Stimulated activated CD4-positive, alpha-beta T cell treated with anti-CD3 and anti-CD28 coated beads, Interleukin-15, amount 100 ng/mL, for 1 hour (primary cell): Measurements from ENCODE around the gene FAM131A.

Experiments used
- DNase-seq, 2 donors: peaks; one replicate each; pipeline ENCODE4 v3.0.0-alpha.2; 2020; ENCODE audit warnings: low read depth in 1 of 2, low spot score in 1 of 2

The FAM131A gene

GRCh38 chr3:184354754-184355153 lies 17.4 kb downstream of the FAM131A start:
- no peak for DNase-seq

DNA sequence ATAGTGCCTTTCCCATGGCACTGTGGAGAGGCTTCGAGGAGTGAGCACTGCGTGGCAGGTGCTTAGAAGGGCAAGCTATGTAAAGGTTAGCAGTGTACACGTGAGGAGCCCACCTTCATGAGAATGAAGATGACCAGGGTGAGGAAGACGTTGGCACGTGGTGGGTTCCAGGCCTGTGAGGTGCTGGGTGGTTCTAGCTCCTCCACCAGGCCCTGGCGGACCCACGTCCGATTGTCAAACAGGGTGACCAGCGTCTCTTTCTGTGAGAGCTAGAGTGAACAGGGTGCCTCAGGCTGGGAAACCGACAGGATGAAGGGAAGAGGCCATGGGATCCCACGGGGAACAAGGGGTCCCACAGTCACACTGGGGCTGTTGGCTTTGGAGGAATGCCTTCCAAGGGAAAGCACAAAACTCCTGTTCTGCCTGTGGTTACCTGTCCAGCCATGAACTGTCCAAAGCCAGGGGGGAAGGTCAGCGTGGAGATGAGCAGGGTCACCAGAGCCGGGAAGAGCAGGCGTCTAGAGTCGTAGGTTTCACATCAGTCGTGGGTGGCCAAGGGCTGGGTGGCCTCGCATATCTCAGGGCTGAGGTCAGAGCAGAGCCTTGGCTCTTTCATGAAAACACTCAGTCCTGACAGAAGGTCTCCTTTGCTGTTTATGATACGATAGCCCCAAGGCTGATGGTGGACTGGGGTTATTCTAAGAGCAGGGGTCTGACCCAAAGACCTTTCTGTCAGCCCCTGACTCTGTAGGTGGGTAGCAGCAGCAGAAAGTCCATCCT lies 18.1 kb downstream of the FAM131A start:
- no peak for DNase-seq

GRCh38 chr3:184357248-184358123 lies 20.1 kb downstream of the FAM131A start:
- DNase-seq: no peak

- DNase-seq: no peak
Observed at GRCh38 chr3:184358124-184358767, 20.8 kb downstream of the FAM131A start.

DNA sequence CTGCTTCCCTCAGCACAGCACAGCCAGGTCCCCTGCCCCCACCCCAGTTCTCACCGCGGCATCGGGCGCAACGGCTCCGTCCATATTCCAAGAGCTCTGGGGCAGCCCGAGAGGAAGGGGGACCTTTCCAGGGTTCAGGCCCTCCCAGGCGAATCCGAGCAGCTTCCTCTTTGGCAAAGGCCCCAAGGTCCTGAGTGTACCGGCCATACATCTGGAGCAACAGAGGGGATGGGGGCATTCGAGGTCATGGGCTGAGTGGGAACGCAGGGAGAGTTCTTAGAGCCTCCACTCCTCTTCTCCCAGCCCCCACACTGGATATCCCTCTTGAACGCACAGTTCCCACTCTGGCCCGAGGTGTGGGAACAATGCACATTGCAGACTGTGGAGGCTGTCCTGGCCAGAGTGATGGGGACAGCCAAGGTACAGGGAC lies 21.5 kb downstream of the FAM131A start:
- no peak for DNase-seq

- no peak for DNase-seq
Observed at GRCh38 chr3:184359610-184360009, 22.2 kb downstream of the FAM131A start.

DNA sequence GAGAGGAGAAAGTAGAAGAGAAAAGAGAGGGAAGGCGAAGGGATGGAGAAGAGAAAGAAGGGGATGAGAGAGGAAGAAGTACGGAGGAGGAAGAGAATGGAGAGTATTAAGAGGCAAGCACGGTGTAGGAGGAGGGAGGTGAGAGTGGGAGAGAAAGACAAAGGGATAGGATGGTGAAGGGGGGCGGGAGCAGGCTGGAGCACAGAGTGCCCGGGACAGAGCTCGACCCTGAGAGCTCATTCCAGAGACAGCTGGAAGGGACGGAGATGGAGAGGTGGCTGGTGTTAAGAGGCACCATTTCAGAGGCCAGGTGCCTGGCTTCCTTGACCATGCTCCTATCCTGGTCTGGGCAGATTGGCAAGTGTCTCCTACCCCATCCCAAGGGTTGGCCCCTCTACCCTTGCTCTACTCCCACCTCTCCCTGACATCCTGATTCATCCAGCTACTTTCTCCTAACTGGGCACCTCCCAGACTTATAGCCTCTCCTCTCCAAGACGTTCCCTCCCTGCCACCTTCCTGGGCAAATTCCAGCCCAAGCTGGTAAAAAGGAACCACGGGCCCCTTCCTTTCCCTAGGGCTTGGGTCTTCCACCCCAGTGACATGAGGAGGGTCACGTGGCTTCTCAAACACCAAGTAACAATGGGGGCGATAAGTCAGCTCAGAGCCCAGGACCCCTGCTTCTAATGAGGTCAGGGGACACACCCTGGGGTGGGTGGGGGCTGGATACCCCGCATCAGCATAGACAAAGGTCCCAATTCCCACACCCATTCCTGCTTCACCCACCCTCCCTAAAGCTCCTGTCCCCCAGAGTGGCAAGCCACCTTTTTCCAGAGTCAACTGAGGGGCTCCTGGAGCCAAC lies 22.9 kb downstream of the FAM131A start:
- DNase-seq: no peak

GRCh38 chr3:184360929-184361531 lies 23.6 kb downstream of the FAM131A start:
- DNase-seq: no peak

DNA sequence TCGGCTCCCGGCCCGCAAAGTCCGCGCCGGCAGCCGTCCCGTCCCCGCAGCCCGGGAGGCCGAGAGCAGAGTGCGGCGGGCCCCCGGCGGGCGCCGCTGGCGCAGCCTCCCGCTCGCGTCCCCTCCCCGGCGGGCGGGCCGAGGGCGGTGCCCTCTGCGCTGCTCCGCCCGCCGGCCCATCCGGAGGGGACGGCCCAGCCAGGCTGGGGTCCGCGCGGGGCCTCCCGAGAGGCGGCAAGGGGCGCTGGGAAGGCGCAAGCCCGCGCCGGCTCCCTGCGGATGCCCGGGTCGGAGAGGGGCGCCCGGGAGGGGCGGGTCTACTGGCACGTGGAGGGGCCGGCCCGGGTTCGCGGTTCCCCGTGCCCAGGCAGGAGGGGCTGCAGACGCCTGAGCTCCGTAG lies 24.1 kb downstream of the FAM131A start, which contains the start of the genes CLCN2 and POLR2H:
Gene CLCN2, minus strand, starts transcription at position 74 of the 400 bp plus-strand sequence. CDS start 126 bp downstream, outside the sequence.
Gene POLR2H, plus strand, starts transcription at position 179 of the 400 bp plus-strand sequence. CDS start 1,783 bp downstream, outside the sequence.
- peak; percentile 19 to 34 for DNase-seq

- DNase-seq: peak in 1 of 2 donors; percentile 35
Observed at GRCh38 chr3:184361932-184362667, 24.7 kb downstream of the FAM131A start.

DNA sequence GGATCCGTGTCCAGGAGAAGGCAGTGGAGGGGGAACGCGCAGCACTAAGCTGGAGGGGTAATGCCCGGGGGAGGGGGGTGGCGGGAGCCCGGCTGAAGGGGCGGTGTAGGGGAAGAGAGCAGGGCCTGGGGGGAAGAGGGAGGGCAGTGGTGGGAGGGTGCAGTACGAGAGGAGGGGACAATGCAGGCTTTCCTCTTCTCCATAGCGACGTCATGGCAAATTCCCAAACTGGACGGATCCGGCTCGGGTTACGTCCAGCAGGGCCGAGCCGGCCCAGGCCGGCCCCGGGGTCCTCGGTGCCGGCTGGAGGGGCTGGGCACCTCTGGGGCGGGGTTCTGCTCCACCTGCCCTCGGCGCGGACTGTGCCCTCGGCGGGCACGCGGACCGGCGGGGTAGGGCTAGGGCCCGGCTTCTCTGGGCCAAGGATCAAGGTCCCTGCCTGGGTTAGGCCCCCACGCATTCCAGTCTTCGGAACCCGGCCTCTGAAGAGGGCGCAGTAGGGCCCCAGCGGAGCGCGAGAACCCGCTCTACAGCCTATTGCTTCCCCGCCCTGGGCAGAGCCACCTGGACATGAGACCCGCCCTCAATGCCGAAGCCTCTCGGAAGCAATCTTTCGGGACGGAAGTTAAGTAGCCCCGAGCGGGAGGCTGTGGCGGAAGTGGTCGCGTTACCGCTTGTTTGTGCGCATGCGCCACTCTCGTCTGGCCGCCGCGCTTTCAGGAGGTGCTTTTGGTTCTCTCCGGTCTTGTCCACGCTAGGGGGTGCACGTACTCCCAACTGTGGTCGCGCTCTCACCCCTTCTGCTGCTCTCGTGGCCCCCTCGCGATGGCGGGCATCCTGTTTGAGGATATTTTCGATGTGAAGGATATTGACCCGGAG lies 25.5 kb downstream of the FAM131A start:
- DNase-seq: peak; percentile 86

DNA sequence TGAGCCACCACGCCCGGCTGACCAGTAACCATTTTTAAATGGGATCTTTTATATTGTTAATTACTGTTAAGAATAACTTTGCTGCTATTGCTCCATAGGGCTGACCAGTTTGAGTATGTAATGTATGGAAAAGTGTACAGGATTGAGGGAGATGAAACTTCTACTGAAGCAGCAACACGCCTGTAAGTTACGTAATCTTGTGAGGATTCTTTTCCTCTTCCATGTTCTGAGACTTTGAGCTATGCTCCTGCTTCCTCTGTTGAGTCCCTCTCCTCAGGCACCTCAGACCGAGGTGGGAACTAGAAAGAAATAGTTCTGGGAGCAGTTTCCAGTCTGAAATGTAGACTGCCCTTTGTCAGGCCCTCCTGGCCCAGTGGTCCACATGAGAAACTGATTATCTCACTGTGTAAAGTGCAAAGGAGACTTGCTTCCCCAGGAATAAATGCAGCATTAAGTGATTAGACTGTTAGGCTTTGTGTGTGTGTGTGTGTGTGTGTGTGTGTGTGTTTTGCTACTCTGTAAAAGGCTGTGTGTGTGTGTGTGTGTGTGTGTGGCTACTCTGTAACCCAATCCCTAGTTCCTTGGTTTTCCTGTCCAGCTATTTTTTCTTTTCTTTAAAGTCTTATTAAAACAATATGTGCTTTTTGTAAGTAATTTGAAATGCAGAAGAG lies 29.4 kb downstream of the FAM131A start:
- no peak for DNase-seq

GRCh38 chr3:184368116-184368515 lies 30.7 kb downstream of the FAM131A start:
- DNase-seq: no peak

- DNase-seq: no peak
Observed at GRCh38 chr3:184368586-184369183, 31.3 kb downstream of the FAM131A start.

GRCh38 chr3:184371570-184372018 lies 34.2 kb downstream of the FAM131A start:
- peak; percentile 25 to 29 for DNase-seq

DNA sequence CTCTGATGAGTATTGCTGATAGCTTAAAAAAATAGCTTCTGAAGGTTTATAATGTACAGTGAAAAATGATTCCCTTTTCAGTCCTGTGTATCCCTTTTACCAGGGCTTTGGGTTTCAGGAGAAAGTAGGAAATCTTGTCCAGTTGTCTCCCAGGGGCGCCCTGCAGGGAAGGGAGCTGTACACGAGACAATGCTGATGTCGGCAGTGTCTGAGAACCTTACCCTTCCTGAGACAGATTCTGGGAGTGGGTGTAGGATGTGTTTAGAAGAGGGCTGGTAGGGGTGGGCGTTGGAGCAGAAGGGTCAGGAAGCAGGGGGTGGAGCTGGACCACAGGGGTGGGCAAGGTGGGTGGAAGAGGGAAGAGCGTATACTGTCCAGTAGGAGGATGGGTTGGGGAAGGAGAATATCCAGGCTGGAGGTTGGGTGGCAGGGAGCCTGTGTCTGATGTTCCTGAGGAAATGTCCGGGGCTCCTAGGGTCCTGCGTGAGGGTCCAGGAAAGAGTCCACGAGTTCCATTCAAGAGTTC lies 35.0 kb downstream of the FAM131A start:
- DNase-seq: no peak

- no peak for DNase-seq
Observed at GRCh38 chr3:184372911-184373310, 35.5 kb downstream of the FAM131A start.
